ENCODE data around the gene TRAK1. TPM values are rescaled to one million over a fixed set of nuclear protein-coding genes. Genes with fewer than 3 reads are reported as not detected.

Gene TRAK1
- total RNA-seq, 2 experiments from 2014 or later: 23.7 to 25.9 TPM

Other genes starting within 250 kb of the TRAK1 start
- gene ULK4, start 129.3 kb upstream of the TRAK1 start, total RNA-seq: 10 to 100 TPM; 14.1 to 18.2 TPM
- gene CCK, start 174.8 kb downstream of the TRAK1 start, total RNA-seq: not detected